Fibroblast of villous mesenchyme (primary cell): ENCODE results near the gene INTS4. TPM values are rescaled to one million over a fixed set of nuclear protein-coding genes. Genes with fewer than 3 reads are reported as not detected.
"Not testable (repeated sequence)": the region's sequence is repeated elsewhere in the genome, so short reads cannot be mapped to it uniquely, and the experiment has no call there.

Source experiments
- DNase-seq: peaks from one replicate; pipeline ENCODE4 v3.0.0-alpha.2; 2010; ENCODE audit warnings: low read depth
- H3K4me3 ChIP-seq: 2 replicates; pipeline ENCODE4 v1.5.1; 2011; ENCODE audit warnings: low read depth, mild to moderate bottlenecking, low read length
- CTCF ChIP-seq: IDR thresholded peaks from 2 replicates; pipeline ENCODE4 v1.5.1; 2012; ENCODE audit warnings: low read depth, mild to moderate bottlenecking, low read length; ENCODE audit not compliant: insufficient read depth
- total RNA-seq: library from RNA; depleted of rRNA; stranded (reverse); fragments of >200 nt; gene quantifications from 2 replicates; pipeline ENCODE4 v1.2.3, GENCODE V29; 2012

The INTS4 gene
- total RNA-seq: 34.8 and 37.1 TPM in 2 replicates

GRCh38 chr11:77994434-77995362 is at the start of gene INTS4:
Gene INTS4 (minus strand): TSS chr11:77994668. CDS start chr11:77994643, 25 bp downstream.
- peak; percentile 100 for DNase-seq
- peak within 1 kb of the TSS; percentile 97 for H3K4me3 ChIP-seq
- no peak for TF ChIP-seq CTCF

GRCh38 chr11:78041843-78042440 is 47.5 kb upstream of the INTS4 start:
- no peak overlapping the region for H3K4me3 ChIP-seq
- TF ChIP-seq CTCF: no peak
- DNase-seq: no peak

GRCh38 chr11:78041380-78041719 is 46.9 kb upstream of the INTS4 start:
- not testable (repeated sequence) for DNase-seq, H3K4me3 ChIP-seq

GRCh38 chr11:78040691-78041379 is 46.4 kb upstream of the INTS4 start:
- no peak overlapping the region for H3K4me3 ChIP-seq
- TF ChIP-seq CTCF: no peak

GRCh38 chr11:78039919-78040671 is 45.6 kb upstream of the INTS4 start:
- H3K4me3 ChIP-seq: no peak overlapping the region
- DNase-seq: peak; percentile 82
- TF ChIP-seq CTCF: no peak

More at GRCh38 chr11:78040691-78041379, 46.4 kb upstream of the INTS4 start:
- no peak for DNase-seq

GRCh38 chr11:78039391-78039918 is 45.0 kb upstream of the INTS4 start:
- TF ChIP-seq CTCF: no peak
- H3K4me3 ChIP-seq: no peak overlapping the region
- no peak for DNase-seq
